HG03095 (cell line): Measurements from ENCODE around the gene ECEL1.

Experiments used
- ATAC-seq: cut with Tn5 transposase; IDR thresholded peaks from one replicate; pipeline ENCODE4 v1.9.1; 2021; ENCODE audit warnings: moderate library complexity; ENCODE audit not compliant: unreplicated experiment

ECEL1 gene

DNA sequence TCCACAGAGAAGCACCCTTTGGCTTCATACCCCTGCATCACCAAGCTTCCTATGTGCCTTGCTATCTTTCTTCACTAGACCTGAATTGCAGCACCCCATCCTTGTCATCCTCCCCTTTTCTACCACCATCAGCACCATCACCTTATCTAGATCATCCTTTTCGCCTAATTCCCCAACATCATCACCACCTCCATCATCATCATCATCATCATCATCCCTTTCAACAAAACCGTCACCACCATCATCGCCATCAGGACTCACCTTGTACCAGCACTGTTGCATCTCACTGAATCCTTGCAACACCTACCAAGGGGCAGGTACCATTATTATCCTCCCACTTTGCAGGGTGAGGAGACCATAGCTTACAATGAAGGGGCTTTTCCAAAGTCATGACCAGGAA, 10.8 kb upstream of the ECEL1 start:
- no peak for ATAC-seq

DNA sequence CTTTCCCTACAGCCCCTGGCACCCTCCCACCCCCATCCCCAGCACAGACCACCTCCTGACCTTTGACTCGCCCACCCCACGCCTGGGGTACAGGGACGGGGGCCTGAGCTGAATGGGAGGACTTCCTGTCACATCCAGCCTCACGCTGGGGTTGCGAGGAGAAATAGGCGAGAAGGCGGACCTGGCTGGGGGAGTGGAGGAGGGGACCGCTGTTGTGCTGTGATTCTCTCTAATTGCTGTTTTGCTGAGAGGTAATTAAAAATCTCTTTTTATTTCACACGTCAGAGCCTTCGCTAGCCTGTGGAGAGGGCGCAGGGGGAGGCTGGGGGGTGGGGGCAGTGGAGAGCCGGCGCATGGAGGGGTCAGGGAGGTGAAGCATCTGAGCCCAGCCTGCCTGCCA, 9.7 kb upstream of the ECEL1 start:
- no peak for ATAC-seq

DNA sequence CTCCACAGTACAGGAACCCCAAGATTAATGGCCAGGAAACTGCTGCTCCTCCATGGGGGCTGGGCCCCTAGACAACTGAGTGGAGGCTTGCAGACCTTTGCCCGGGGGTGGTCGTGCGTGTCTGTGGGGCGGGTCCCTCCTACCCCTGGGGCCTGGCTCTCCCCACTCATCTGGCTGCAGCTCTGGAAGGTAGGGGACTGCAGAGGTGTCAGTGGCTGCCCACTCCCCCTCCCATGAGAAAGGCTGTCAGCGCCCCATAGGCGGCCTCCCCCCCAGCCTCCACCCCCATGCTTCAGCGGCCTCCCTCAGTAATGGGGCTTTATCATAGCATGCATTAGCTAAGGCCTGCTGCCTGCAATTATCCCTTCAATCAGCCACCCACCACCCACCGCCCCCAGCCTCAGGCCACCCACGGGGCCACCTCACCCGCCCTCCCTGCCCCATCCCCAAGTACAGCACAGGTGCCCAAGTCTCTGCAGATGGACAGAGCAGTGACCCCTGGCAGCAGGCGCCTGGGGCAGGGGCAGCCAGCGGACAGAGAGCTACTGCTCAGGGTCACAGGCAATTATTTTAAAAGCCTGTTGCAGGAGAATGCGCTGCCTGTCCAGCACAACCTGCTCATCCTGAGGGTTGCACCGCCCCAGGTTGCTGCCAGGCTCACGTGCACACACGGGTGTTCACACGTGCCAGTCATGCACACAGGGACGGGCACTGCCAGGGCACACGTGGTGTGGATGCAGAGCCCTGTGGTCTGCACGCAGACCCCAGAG, 9.1 kb upstream of the ECEL1 start:
- no peak for ATAC-seq

- no peak for ATAC-seq
Observed at GRCh38 chr2:232495292-232495691, 7.7 kb upstream of the ECEL1 start.

- ATAC-seq: no peak
Observed at GRCh38 chr2:232494542-232494941, 6.9 kb upstream of the ECEL1 start.

DNA sequence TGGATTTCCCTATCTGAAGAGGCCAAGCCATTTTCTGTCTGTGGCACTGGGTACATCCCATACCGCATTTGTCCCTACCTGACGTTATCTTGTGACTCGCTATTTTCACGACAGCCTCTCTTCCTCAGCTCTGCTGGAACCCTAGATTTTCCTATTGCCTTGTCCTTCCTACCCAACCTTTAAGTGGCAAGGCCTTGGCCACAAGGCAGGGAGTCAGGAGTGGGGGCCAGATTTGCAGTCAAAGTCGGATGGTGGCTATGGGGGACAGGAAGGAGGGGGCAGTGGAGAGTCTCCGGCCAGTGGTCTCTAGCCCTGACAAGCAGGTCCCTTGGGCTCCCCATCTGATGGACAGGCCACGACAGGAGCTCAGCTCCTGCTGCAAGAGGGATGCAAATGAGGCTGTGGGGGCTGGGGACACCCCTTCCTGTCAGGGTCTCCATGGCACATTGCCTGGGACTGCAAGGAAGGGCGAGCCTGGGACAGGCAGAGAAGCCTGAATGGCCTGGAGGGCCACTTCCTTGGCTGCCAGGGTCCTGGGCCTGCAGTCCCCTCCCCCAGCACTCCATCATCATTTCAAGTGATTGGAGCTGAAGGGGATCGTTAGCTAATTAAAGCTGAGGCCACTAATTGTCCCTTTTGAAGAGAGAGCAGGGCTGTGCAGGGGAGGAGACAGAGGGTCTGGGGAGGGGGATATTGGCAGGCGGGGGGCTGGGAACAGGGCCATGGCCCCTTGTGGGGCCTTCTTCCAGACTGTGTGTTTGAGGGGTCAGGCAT, 6.3 kb upstream of the ECEL1 start:
- no peak for ATAC-seq

DNA sequence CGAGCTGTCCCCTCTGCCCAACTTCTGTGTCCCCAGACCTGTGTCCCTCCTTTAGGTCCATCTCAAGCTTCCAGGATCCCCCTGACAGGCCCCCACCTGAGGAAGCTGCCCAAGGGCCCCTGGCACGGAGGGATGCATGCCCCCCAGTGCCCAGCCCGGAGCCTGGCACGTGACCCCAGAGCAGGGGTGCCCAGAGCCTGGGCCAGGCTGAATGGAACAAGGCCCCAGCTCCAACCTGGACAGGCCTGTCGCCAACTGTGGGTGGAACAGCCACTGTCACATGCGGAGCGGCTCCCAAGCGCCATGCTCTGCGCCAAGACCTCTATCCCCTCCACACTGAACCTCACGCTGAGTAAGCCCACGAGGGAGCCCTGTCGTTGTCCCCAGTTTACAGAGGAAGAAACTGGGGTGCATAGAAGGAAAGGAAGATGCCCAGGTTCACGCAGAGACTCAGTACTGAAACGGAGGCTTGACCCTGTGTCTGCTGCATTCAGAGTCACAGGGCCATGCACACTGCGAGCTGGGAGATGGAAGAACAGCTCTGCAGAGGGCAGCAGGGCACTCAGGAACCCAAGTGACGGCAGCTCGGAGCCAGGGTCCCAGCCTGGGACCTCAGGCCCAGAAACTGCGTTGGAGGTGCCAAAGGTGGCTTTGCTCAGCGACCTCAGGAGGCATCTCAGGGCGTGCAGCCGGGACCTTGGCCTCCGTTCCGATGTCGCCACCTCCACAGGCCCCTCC, 5.5 kb upstream of the ECEL1 start:
- no peak for ATAC-seq

- no peak for ATAC-seq
Observed at GRCh38 chr2:232492236-232492848, 4.7 kb upstream of the ECEL1 start.

- ATAC-seq: no peak
Observed at GRCh38 chr2:232491139-232491780, 3.6 kb upstream of the ECEL1 start.

DNA sequence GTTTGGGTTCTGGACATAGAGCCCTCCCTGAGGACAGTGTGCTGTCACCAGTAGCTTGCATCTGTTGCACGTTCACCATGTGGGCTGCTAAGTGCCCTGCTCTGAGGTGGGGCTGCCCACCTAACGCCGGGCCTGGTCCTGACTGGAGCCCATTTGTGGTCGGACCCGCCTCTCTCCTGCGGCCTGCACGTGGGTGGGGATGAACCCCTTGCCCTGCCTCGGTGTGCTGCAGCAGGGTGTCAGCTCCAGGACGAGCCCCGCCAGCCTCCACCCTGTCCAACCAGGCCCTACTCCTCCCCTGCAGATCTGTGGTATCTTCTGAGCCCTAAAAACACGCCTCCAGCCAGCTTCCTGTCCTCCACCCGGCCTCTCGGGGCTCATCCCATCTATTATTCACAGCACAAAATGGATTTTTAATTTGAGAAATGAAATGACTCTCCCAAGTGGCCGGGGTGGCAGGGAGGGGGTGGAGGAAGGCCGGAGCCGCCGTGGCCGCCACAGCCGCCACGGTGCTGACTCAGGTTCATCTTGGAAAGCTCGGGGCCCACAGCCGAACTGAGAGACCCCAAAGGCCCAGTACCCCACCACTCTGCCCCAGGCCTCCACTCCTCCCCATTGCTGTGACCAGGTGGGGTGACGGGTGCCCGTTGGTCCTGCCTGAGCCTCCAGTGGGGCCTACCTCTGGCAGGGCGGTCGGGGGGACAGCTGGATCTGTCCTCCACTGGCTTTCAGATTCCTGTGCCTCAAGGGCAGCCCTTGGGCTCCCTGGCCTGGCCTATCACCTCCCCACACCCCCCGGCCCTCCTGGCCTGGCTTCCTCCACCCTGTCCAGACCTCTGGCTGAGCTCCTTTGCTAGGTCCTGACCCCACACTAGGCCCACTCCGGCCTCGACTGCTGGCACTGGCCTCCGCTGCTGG, 2.8 kb upstream of the ECEL1 start:
- ATAC-seq: no peak

GRCh38 chr2:232489516-232490220, 2.0 kb upstream of the ECEL1 start:
- ATAC-seq: no peak

DNA sequence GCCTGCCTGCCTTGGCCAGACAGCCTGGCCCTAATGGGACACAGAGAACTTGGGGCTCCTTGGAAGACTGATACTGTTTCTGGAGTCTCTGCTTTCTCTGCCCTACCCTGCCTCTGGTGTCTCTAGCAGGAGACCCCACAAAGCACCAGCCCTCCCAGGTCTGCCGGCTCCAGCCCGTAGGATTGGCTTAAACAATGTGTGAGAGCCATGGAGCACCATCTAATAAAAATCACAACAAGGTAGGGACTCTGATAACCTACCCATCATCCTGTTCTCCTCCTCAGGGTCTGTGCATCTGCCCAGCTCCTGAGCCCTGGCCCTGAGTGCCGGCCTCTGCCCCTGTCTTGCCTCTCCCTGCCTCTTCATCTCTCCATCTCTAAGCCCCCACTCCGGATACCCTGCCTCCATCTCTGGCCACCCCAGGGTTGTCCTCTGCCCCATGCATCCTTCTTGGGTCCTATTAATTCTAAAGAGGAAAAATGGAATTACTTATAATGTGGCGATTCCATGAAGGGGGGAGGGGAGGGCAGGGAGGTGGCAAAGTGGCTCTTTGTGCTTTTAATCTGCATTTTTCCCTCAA, 1.2 kb upstream of the ECEL1 start:
- no peak for ATAC-seq

DNA sequence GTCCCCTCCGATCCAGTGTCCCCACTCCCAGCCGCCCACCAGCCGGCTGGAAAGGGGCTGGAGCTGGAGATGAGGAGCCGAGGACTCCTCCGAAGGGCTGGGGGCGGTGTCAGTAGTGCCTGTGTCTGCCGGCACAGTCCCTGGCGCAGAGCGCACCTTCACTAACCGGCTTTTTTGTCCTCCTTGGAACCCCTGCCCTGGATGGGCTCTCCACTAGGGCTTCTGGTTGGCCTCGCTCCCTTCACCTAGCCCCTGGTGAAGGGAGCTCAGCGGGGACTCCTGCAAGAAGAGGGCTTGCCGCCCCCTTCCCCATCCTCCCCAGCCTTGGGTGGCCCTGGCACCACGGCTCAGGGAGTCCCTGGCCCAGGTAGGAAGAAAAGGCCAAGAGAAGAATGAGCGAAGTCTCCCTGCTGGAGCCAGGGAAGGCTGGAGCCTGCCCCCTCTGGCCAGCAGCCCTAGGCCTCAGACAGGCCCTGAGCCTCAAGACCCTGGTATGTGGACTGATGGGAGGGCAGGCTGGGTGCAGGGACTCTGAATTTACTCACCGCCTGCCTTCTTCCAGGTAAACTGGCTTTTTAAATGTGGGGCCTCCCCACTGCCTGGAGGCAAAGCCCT, 570 bp upstream of the ECEL1 start:
- ATAC-seq: no peak

DNA sequence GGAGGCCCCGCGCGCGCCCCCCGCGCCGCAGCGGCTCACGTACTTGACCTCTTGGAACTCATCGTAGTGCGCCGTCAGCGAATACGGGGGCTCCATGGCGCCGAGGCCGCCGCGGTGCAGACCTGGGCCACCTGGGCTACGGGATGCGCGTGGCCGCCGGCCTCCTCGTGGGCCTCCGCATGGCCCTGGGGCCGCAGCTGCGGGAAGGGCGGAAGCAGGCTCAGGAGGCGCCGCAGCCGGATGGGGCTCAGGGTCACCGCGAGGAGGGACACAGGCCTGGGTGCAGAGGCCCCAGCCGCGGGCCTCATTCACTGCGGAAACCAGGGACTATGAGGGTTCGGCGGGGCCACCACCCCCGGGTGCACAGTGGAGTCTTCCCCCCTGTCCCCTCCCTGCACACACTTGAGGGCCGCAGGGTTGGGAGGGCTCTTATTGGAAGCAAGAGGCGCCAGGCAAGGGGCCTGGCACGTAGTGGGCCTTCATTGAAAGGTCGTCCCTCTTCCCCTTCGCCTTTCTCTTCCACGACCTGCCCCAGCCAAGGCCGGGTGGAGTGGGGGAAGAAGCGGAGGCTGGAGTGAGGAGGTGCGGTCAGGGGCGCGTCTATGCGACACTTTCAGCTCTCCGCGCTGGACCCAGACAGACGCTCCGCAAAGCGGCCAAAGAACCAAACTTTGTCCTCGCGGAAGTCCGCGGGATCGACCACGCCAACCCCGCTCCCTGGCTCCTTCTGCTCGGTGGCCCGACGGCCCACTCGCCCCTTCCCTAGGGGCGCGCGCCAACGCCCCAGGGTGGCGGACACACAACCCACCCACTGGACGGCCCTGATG, 863 bp downstream of the ECEL1 start:
- ATAC-seq: no peak

DNA sequence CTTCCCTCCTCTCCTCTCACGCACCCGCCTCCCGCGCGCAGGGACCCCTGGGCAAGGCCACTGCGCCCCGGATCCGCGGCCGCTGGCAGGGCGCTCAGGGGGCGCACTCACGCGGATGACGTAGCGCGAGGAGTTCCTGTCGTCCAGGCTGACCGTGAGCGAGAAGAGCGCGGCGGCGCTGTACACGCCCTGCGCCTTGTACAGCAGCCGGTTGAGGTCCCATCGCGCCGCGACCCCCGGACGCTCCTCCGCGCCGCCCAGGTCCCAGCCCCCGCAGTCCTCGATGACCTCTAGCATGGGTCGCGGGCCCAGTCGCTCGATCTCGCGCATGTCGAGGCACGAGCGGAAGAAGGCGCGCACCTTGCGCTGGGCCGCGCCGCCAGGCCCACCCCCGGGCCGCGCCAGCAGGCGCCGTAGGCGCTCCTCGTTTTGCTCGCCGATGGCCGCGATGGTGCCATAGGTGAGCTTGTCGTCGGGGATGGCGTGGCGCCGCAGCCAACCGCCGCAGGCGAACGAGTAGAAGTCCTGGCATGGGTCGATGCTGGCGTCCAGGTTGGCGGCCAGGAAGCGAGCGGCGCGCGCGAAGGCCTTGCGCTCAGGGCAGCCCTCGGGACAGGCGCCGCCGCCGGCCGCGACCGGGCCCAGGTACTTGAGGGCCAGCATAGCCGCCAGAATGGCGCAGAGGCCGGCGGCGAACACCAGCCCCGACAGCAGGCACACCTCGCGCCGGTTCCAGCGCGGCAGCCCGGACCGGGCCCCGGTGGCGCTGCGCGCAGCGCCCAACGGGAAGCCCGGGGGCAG, 1.7 kb downstream of the ECEL1 start:
- ATAC-seq: no peak

DNA sequence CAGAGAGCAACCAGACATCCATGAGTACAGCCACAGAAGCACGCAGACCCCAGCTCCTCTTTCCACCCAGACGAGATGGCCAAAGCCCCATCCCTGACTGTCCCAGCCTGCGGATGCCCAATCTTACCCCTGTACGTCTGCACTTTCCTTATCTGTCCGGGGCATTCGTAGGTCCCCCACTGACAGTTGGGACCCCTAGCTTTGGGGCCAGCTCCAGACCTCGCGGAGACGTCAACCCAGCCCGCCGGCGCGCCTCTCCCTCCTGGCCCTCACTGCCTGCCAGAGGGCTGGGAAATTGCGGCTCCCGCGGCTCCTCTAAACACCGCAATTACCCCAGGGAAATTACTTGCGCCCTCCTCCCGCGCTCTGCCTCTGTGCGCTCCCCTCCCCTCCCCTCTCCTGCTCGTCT, 2.3 kb downstream of the ECEL1 start:
- no peak for ATAC-seq
